Suprapubic skin (tissue), 4 donors: ENCODE data around the gene GABRB1. TPM values are rescaled to one million over a fixed set of nuclear protein-coding genes. Genes with fewer than 3 reads are reported as not detected.

Experiments
- DNase-seq, 2 donors: peaks; one replicate each; pipeline ENCODE4 v3.0.0-alpha.2; 2019; ENCODE audit warnings: low spot score in 2 of 2
- H3K27ac ChIP-seq: fragments of 200-600 bp; sonication (generic); one replicate; pipeline ENCODE4 v1.5.1; 2019
- H3K27me3 ChIP-seq: fragments of 200-600 bp; sonication (generic); one replicate; pipeline ENCODE4 v1.5.1; 2019
- H3K36me3 ChIP-seq: fragments of 200-600 bp; sonication (generic); one replicate; pipeline ENCODE4 v1.5.1; 2019
- H3K4me1 ChIP-seq: fragments of 200-600 bp; sonication (generic); one replicate; pipeline ENCODE4 v1.5.1; 2019
- H3K4me3 ChIP-seq: fragments of 200-600 bp; sonication (generic); one replicate; pipeline ENCODE4 v1.5.1; 2019; ENCODE audit warnings: mild to moderate bottlenecking
- H3K9me3 ChIP-seq: fragments of 200-600 bp; sonication (generic); one replicate; pipeline ENCODE4 v1.5.1; 2019
- CTCF ChIP-seq, 2 donors: fragments of 200-600 bp in 1 of 2; fragments of 450-650 bp in 1 of 2; sonication (generic) in 1 of 2; IDR thresholded peaks; one replicate each; pipeline ENCODE4 v1.5.1; 2016 to 2019; ENCODE audit warnings: antibody characterized with exemption in 2 of 2, mild to moderate bottlenecking in 1 of 2, moderate library complexity in 1 of 2
- EP300 ChIP-seq: sonication (generic); formaldehyde crosslinking; IDR thresholded peaks from one replicate; pipeline ENCODE4 v1.6.1; 2017; ENCODE audit warnings: antibody characterized with exemption
- POLR2A ChIP-seq, 2 donors: fragments of 450-650 bp; IDR thresholded peaks; one replicate each; pipeline ENCODE4 v1.6.1; 2017; ENCODE audit warnings: antibody characterized with exemption in 2 of 2, mild to moderate bottlenecking in 2 of 2, moderate library complexity in 2 of 2
- POLR2AphosphoS5 ChIP-seq, 3 donors: sonication (generic); formaldehyde crosslinking; IDR thresholded peaks; one replicate each; pipeline ENCODE4 v1.6.1; 2017; ENCODE audit warnings: antibody characterized with exemption in 3 of 3
- WGBS: methylation state at CpG from one replicate; pipeline ENCODE4 v1.1.5; 2018; 5-methylcytosine and 5-hydroxymethylcytosine counted together
- total RNA-seq, 4 donors: library from RNA; depleted of rRNA; stranded (reverse); fragments of >200 nt; gene quantifications; one replicate each; pipeline ENCODE4 v1.1.0, GENCODE V29; 2016

The GABRB1 gene
- total RNA-seq, 4 donors from 2014 or later: not detected

DNA sequence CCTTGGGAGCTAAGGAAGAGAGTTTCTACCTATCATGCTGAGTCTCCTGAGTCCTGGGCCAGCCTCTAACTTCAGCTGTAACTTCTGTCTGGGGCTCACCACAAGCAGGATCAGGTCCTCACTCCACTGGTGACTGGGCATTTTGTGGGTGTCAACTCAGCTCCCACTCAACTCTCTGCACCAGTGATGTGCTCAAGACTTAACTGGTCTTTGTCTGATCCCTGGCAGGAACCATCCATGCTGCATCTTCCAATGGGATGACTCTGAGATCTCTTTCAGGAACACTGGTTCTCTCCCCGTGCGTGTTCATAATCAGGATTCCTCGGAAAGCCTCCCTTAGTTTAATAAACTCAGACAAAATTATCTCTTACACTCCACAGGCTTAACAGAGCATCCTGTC, 349.8 kb downstream of the GABRB1 start:
- no peaks in the 10 kb centered on the region for H3K4me1 ChIP-seq
- 97% methylated on average over 3 of the region's 3 CpGs for WGBS
- no peaks in the 10 kb centered on the region for H3K36me3 ChIP-seq
- H3K4me3 ChIP-seq: no peak overlapping the region
- TF ChIP-seq POLR2AphosphoS5 (IDR thresholded peaks at IDR 0.05) (no peak), POLR2A (IDR thresholded peaks at IDR 0.05) (no peak), CTCF (IDR thresholded peaks at IDR 0.05) (no peak)
- H3K9me3 ChIP-seq: no peaks in the 10 kb centered on the region
- H3K27ac ChIP-seq: no peak overlapping the region
- H3K27me3 ChIP-seq: no peaks in the 10 kb centered on the region
- DNase-seq: no peak

- Histone ChIP-seq H3K36me3 (no peaks in the 10 kb centered on the region), H3K4me3 (no peak overlapping the region), H3K27ac (no peak overlapping the region), H3K27me3 (no peaks in the 10 kb centered on the region), H3K9me3 (no peaks in the 10 kb centered on the region), H3K4me1 (no peaks in the 10 kb centered on the region)
- WGBS: 65% methylated on average over 2 of the region's 2 CpGs
- no peak for DNase-seq
- TF ChIP-seq EP300 (no peak), CTCF (IDR thresholded peaks at IDR 0.05) (no peak), POLR2AphosphoS5 (IDR thresholded peaks at IDR 0.05) (no peak), POLR2A (IDR thresholded peaks at IDR 0.05) (no peak)
These were observed 351.5 kb downstream of the GABRB1 start for GRCh38 chr4:47382846-47383360.

- Histone ChIP-seq H3K4me1 (no peaks in the 10 kb centered on the region), H3K27ac (no peak overlapping the region), H3K36me3 (no peaks in the 10 kb centered on the region), H3K4me3 (no peak overlapping the region), H3K27me3 (no peaks in the 10 kb centered on the region), H3K9me3 (no peaks in the 10 kb centered on the region)
- WGBS: 4% methylated on average over 4 of the region's 4 CpGs
- DNase-seq: no peak
- TF ChIP-seq POLR2AphosphoS5 (IDR thresholded peaks at IDR 0.05) (no peak), CTCF (IDR thresholded peaks at IDR 0.05) (peak in 1 of 2 donors; percentile 34)
These were observed 352.6 kb downstream of the GABRB1 start for GRCh38 chr4:47383829-47384427.

GRCh38 chr4:47386146-47386545, 354.8 kb downstream of the GABRB1 start:
- Histone ChIP-seq H3K4me3 (no peak overlapping the region), H3K4me1 (no peaks in the 10 kb centered on the region), H3K9me3 (no peaks in the 10 kb centered on the region), H3K27me3 (no peaks in the 10 kb centered on the region), H3K36me3 (no peaks in the 10 kb centered on the region), H3K27ac (no peak overlapping the region)
- no peak for DNase-seq
- TF ChIP-seq CTCF (IDR thresholded peaks at IDR 0.05) (no peak), POLR2AphosphoS5 (IDR thresholded peaks at IDR 0.05) (no peak), EP300 (no peak), POLR2A (IDR thresholded peaks at IDR 0.05) (no peak)
- 73% methylated on average over 1 of the region's 1 CpG for WGBS

DNA sequence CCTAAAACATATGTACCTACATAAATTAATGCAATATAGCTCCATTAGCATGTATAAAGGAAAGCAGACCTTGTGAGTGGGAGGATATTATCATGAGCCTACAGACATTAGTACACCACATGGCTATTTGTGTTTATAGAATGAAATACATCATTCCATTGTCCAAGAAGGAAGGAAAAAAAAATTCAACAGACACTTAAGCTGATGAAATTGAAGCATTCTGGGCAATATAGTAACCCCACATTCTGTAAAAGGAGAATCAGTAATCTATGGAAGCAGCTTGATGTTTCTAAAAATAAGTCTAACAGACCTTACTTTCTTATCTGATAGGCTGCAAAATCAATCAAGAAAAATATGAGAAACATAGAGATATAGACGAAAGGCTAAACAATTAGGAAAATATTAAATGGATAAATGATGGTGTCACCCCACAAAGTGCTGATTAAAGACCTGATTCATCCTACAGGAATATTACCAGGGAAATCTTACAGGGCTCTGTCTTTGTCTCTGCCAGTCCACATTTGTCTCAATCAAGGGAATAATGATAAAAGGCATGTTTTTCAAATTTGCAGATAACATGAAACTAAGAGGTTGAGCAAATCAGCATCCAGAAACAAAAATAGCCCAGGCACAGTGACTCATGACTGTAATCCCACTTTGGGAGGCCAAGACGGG, 355.3 kb downstream of the GABRB1 start:
- DNase-seq: no peak
- H3K27ac ChIP-seq: no peak overlapping the region
- no peaks in the 10 kb centered on the region for H3K9me3 ChIP-seq
- H3K4me3 ChIP-seq: no peak overlapping the region
- TF ChIP-seq POLR2A (IDR thresholded peaks at IDR 0.05) (no peak), POLR2AphosphoS5 (IDR thresholded peaks at IDR 0.05) (no peak), EP300 (no peak), CTCF (IDR thresholded peaks at IDR 0.05) (no peak)
- H3K27me3 ChIP-seq: no peaks in the 10 kb centered on the region
- 57% methylated on average over 2 of the region's 2 CpGs for WGBS
- no peaks in the 10 kb centered on the region for H3K4me1 ChIP-seq
- H3K36me3 ChIP-seq: no peaks in the 10 kb centered on the region
